Fibroblast of villous mesenchyme (primary cell): Measurements from ENCODE around the gene SLC26A5. TPM values are rescaled to one million over a fixed set of nuclear protein-coding genes. Genes with fewer than 3 reads are reported as not detected.
"Not testable (repeated sequence)": the region's sequence is repeated elsewhere in the genome, so short reads cannot be mapped to it uniquely, and the experiment has no call there.

Source experiments
- DNase-seq: peaks from one replicate; pipeline ENCODE4 v3.0.0-alpha.2; 2010; ENCODE audit warnings: low read depth
- H3K4me3 ChIP-seq: 2 replicates; pipeline ENCODE4 v1.5.1; 2011; ENCODE audit warnings: low read depth, mild to moderate bottlenecking, low read length
- CTCF ChIP-seq: IDR thresholded peaks from 2 replicates; pipeline ENCODE4 v1.5.1; 2012; ENCODE audit warnings: low read depth, mild to moderate bottlenecking, low read length; ENCODE audit not compliant: insufficient read depth
- total RNA-seq: library from RNA; depleted of rRNA; stranded (reverse); fragments of >200 nt; gene quantifications from 2 replicates; pipeline ENCODE4 v1.2.3, GENCODE V29; 2012

Gene SLC26A5
- total RNA-seq, 1 donor, result not detected

GRCh38 chr7:103425177-103425576, 20.8 kb downstream of the SLC26A5 start:
- no peak for DNase-seq
- H3K4me3 ChIP-seq, result no peak overlapping the region
- no peak for TF ChIP-seq CTCF

GRCh38 chr7:103423467-103424179, 22.4 kb downstream of the SLC26A5 start:
- H3K4me3 ChIP-seq, result no peak overlapping the region
- no peak for TF ChIP-seq CTCF
- DNase-seq, result no peak

GRCh38 chr7:103420857-103421384, 25.1 kb downstream of the SLC26A5 start:
- DNase-seq, result no peak
- TF ChIP-seq CTCF, result no peak
- no peak overlapping the region for H3K4me3 ChIP-seq

GRCh38 chr7:103418241-103418640, 27.8 kb downstream of the SLC26A5 start:
- DNase-seq, result no peak
- H3K4me3 ChIP-seq, result no peak overlapping the region
- no peak for TF ChIP-seq CTCF

- no peak for TF ChIP-seq CTCF
- DNase-seq, result no peak
- H3K4me3 ChIP-seq, result no peak overlapping the region
These were observed 32.6 kb downstream of the SLC26A5 start for GRCh38 chr7:103413407-103413806.

GRCh38 chr7:103412151-103412550, 33.9 kb downstream of the SLC26A5 start:
- no peak for TF ChIP-seq CTCF
- H3K4me3 ChIP-seq, result no peak overlapping the region
- no peak for DNase-seq

- not testable (repeated sequence) for H3K4me3 ChIP-seq, DNase-seq
These were observed 40.0 kb downstream of the SLC26A5 start for GRCh38 chr7:103405789-103406613.

GRCh38 chr7:103399687-103400086, 46.3 kb downstream of the SLC26A5 start:
- not testable (repeated sequence) for H3K4me3 ChIP-seq, DNase-seq
